H9 (cell line): ENCODE results near the gene WDR77. TPM values are rescaled to one million over a fixed set of nuclear protein-coding genes. Genes with fewer than 3 reads are reported as not detected.

Source experiments
- DNase-seq: peaks from one replicate; pipeline ENCODE4 v3.0.0-alpha.2; 2017
- H2AFZ ChIP-seq: one replicate; pipeline ENCODE4 v1.6.1; 2013; ENCODE audit warnings: mild to moderate bottlenecking, low read length, control low read depth, moderate library complexity
- H2AK5ac ChIP-seq: 2 replicates; pipeline ENCODE4 v1.6.1; 2013; ENCODE audit warnings: low read length, control low read depth, mixed read lengths; ENCODE audit not compliant: insufficient read length
- H2BK120ac ChIP-seq: one replicate; pipeline ENCODE4 v1.6.1; 2013; ENCODE audit warnings: low read depth, mild to moderate bottlenecking, low read length, control low read depth, inconsistent platforms; ENCODE audit not compliant: poor library complexity, severe bottlenecking
- H2BK12ac ChIP-seq: 2 replicates; pipeline ENCODE4 v1.6.1; 2013; ENCODE audit warnings: low read length, control low read depth, mixed read lengths, low read depth; ENCODE audit not compliant: insufficient read length
- H2BK15ac ChIP-seq: 2 replicates; pipeline ENCODE4 v1.6.1; 2013; ENCODE audit warnings: low read depth, low read length, control low read depth
- H2BK20ac ChIP-seq: one replicate; pipeline ENCODE4 v1.6.1; 2013; ENCODE audit warnings: low read depth, mild to moderate bottlenecking, low read length, control low read depth, inconsistent platforms; ENCODE audit not compliant: poor library complexity, severe bottlenecking
- H2BK5ac ChIP-seq: 2 replicates; pipeline ENCODE4 v1.6.1; 2013; ENCODE audit warnings: low read length, control low read depth, mixed read lengths; ENCODE audit not compliant: insufficient read length
- H3K14ac ChIP-seq: 2 replicates; pipeline ENCODE4 v1.6.1; 2013; ENCODE audit warnings: low read length, control low read depth; ENCODE audit not compliant: insufficient read depth
- H3K18ac ChIP-seq: 2 replicates; pipeline ENCODE4 v1.6.1; 2013; ENCODE audit warnings: low read depth, mild to moderate bottlenecking, mixed read lengths, low read length, control low read depth; ENCODE audit not compliant: insufficient read length
- H3K23ac ChIP-seq: 2 replicates; pipeline ENCODE4 v1.6.1; 2013; ENCODE audit warnings: low read length, control low read depth, mixed read lengths, low read depth; ENCODE audit not compliant: insufficient read length
- H3K23me2 ChIP-seq: 2 replicates; pipeline ENCODE4 v1.6.1; 2013; ENCODE audit warnings: low read depth, mild to moderate bottlenecking, mixed read lengths, low read length, control low read depth; ENCODE audit not compliant: insufficient read length, poor library complexity, severe bottlenecking
- H3K27ac ChIP-seq: 2 replicates; pipeline ENCODE4 v1.5.1; 2013; ENCODE audit warnings: low read length, control low read depth, mixed read lengths, low read depth; ENCODE audit not compliant: insufficient read length
- H3K27me3 ChIP-seq: 2 replicates; pipeline ENCODE4 v1.6.1; 2013; ENCODE audit warnings: low read length, control low read depth, inconsistent platforms; ENCODE audit not compliant: insufficient read depth
- H3K4ac ChIP-seq: 2 replicates; pipeline ENCODE4 v1.6.1; 2013; ENCODE audit warnings: low read depth, mild to moderate bottlenecking, control low read depth, inconsistent platforms, low read length, moderate library complexity
- H3K4me1 ChIP-seq: 2 replicates; pipeline ENCODE4 v1.6.1; 2013; ENCODE audit warnings: low read length, control low read depth, inconsistent platforms; ENCODE audit not compliant: insufficient read depth
- H3K4me2 ChIP-seq: 2 replicates; pipeline ENCODE4 v1.6.1; 2013; ENCODE audit warnings: low read length, control low read depth, mixed read lengths; ENCODE audit not compliant: insufficient read length, insufficient read depth
- H3K56ac ChIP-seq: 2 replicates; pipeline ENCODE4 v1.6.1; 2013; ENCODE audit warnings: low read depth, mild to moderate bottlenecking, mixed read lengths, low read length, control low read depth; ENCODE audit not compliant: insufficient read length
- H3K79me1 ChIP-seq: 2 replicates; pipeline ENCODE4 v1.6.1; 2013; ENCODE audit warnings: low read depth, mild to moderate bottlenecking, moderate library complexity, low read length, control low read depth, inconsistent platforms; ENCODE audit not compliant: insufficient read depth, poor library complexity, severe bottlenecking
- H3K79me2 ChIP-seq: 2 replicates; pipeline ENCODE4 v1.6.1; 2013; ENCODE audit warnings: low read length, control low read depth, inconsistent platforms; ENCODE audit not compliant: insufficient read depth
- H3K9ac ChIP-seq: 2 replicates; pipeline ENCODE4 v1.6.1; 2013; ENCODE audit warnings: low read length, control low read depth, mixed read lengths; ENCODE audit not compliant: insufficient read length; ENCODE audit errors: extremely low read depth
- H3K9me3 ChIP-seq: one replicate; pipeline ENCODE4 v1.6.1; 2013; ENCODE audit warnings: low read depth, low read length, inconsistent platforms; ENCODE audit not compliant: control insufficient read depth
- H3T11ph ChIP-seq: one replicate; pipeline ENCODE4 v1.6.1; 2013; ENCODE audit warnings: mild to moderate bottlenecking, low read length, control low read depth, inconsistent platforms
- H4K20me1 ChIP-seq: one replicate; pipeline ENCODE4 v1.6.1; 2013; ENCODE audit not compliant: control insufficient read depth, insufficient read length, insufficient read depth
- H4K5ac ChIP-seq: 2 replicates; pipeline ENCODE4 v1.6.1; 2013; ENCODE audit warnings: low read depth, mild to moderate bottlenecking, mixed read lengths, low read length, control low read depth; ENCODE audit not compliant: insufficient read length
- H4K8ac ChIP-seq: replicated peaks from 2 replicates; pipeline ENCODE4 v1.6.1; 2013; ENCODE audit warnings: low read length, control low read depth, mixed read lengths, low read depth; ENCODE audit not compliant: insufficient read length
- H4K91ac ChIP-seq: 2 replicates; pipeline ENCODE4 v1.6.1; 2013; ENCODE audit warnings: low read depth, mild to moderate bottlenecking, moderate library complexity, mixed read lengths, low read length, control low read depth; ENCODE audit not compliant: insufficient read length
- H3K27ac Mint-ChIP-seq, 3 experiments: 2 replicates in 2 of 3; 3 replicates in 1 of 3; pipeline ENCODE4 v1.8.0; 2020 to 2021; ENCODE audit warnings: mixed read lengths in 3 of 3, mild to moderate bottlenecking in 1 of 3, moderate library complexity in 1 of 3
- H3K27me3 Mint-ChIP-seq: 2 replicates; pipeline ENCODE4 v1.8.0; 2021; ENCODE audit warnings: low read depth, mild to moderate bottlenecking, moderate library complexity, mixed read lengths
- H3K36me3 Mint-ChIP-seq, 3 experiments: 2 replicates in 2 of 3; 3 replicates in 1 of 3; pipeline ENCODE4 v1.8.0; 2020 to 2021; ENCODE audit warnings: low read depth in 3 of 3, mixed read lengths in 3 of 3; ENCODE audit not compliant: insufficient read depth in 1 of 3
- H3K4me1 Mint-ChIP-seq, 2 experiments: 2 replicates each; pipeline ENCODE4 v1.8.0; 2020; ENCODE audit warnings: mixed read lengths in 2 of 2
- H3K4me3 Mint-ChIP-seq, 2 experiments: 2 replicates in 1 of 2; 3 replicates in 1 of 2; pipeline ENCODE4 v1.8.0; 2020 to 2021; ENCODE audit warnings: mild to moderate bottlenecking in 2 of 2, mixed read lengths in 2 of 2, moderate library complexity in 1 of 2
- H3K9me3 Mint-ChIP-seq, 2 experiments: 2 replicates in 1 of 2; 3 replicates in 1 of 2; pipeline ENCODE4 v1.8.0; 2020; ENCODE audit warnings: mild to moderate bottlenecking in 2 of 2, mixed read lengths in 2 of 2, moderate library complexity in 1 of 2
- CTCF ChIP-seq: fragments of 200-600 bp; sonication (generic); conservative IDR thresholded peaks from 3 replicates; pipeline ENCODE4 v1.8.0; 2021; ENCODE audit warnings: antibody characterized with exemption, mild to moderate bottlenecking
- WGBS: extraction: QIAGEN DNeasy Blood & Tissue Kit; methylation state at CpG from one replicate; pipeline ENCODE4 v1.1.7; 2013; ENCODE audit warnings: missing lambda C conversion rate, low lambda C conversion rate, mixed read lengths; ENCODE audit not compliant: insufficient read length; ENCODE audit errors: extremely low coverage; 5-methylcytosine and 5-hydroxymethylcytosine counted together
- total RNA-seq: library from RNA; stranded (reverse); gene quantifications from 2 replicates; pipeline ENCODE4 v1.2.1, GENCODE V29; 2021

The WDR77 gene
- total RNA-seq, 1 experiment from 2014 or later = 70.9 TPM

- H4K8ac ChIP-seq = no peak overlapping the region
- no peak overlapping the region for H3K4me2 ChIP-seq
- no peak overlapping the region for H2BK15ac ChIP-seq
- no peak overlapping the region for H2BK120ac ChIP-seq
- no peaks in the 10 kb centered on the region for H3K4me1 Mint-ChIP-seq
- H2BK12ac ChIP-seq = no peak overlapping the region
- no peak overlapping the region for H2BK20ac ChIP-seq
- TF ChIP-seq CTCF = no peak
- no peak overlapping the region for H2BK5ac ChIP-seq
- no peak overlapping the region for H3K14ac ChIP-seq
- no peaks in the 10 kb centered on the region for H3K79me1 ChIP-seq
- no peak overlapping the region for H3K27ac Mint-ChIP-seq
- H3K9ac ChIP-seq = no peak overlapping the region
- H3K36me3 Mint-ChIP-seq = no peaks in the 10 kb centered on the region; a peak in 1 of 7 replicates
- H4K91ac ChIP-seq = no peak overlapping the region
- no peak overlapping the region for H3K23ac ChIP-seq
- no peak overlapping the region for H3K4ac ChIP-seq
- no peak overlapping the region for H2AFZ ChIP-seq
- H3K9me3 ChIP-seq = no peaks in the 10 kb centered on the region
- H3K23me2 ChIP-seq = no peaks in the 10 kb centered on the region
- H3K4me3 Mint-ChIP-seq = no peak overlapping the region
- no peak for DNase-seq
- no CpG with 5 or more reads among the region's 5 CpGs for WGBS
- no peak overlapping the region for H3K27ac ChIP-seq
- H3K27me3 Mint-ChIP-seq = no peaks in the 10 kb centered on the region; the same call in 1 of the 2 replicates
- no peak overlapping the region for H3T11ph ChIP-seq
- no peaks in the 10 kb centered on the region for H3K9me3 Mint-ChIP-seq
- H3K18ac ChIP-seq = no peak overlapping the region
- H3K27me3 ChIP-seq = no peaks in the 10 kb centered on the region
- H4K20me1 ChIP-seq = no peaks in the 10 kb centered on the region
- no peaks in the 10 kb centered on the region for H3K79me2 ChIP-seq
- H3K4me1 ChIP-seq = no peaks in the 10 kb centered on the region
- no peak overlapping the region for H2AK5ac ChIP-seq
- H4K5ac ChIP-seq = no peak overlapping the region
- no peak overlapping the region for H3K56ac ChIP-seq
These were observed 26.6 kb upstream of the WDR77 start for GRCh38 chr1:111475701-111476100.
